NOMO-1 treated with dmso at 0.1 percent for 144 hours (cell line): ENCODE data around the gene DNAAF8.

Source experiments
- DNase-seq: peaks from one replicate; lab custom pipeline; 2025; ENCODE audit not compliant: unreplicated experiment; lab: John Stamatoyannopoulos, UW

Gene DNAAF8

DNA sequence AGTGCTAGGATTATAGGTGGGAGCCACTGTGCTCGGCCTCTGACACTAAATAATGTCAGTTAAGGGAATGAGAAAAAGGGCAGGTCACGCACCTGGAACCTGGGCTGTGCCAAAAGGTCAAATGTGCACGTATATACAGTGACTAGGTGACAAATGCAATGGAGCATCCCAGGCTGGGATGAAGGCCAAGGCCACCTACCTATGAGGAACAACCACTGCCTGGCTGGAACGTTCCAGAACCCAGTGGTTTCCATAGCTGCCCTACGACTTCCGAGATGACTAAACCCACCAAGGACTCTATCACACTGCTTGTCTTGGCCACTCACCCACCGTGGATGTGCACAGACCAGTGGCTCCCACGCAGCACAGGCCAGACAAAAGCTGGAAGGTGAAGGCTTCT is 16.6 kb downstream of the DNAAF8 start:
- no peak for DNase-seq

DNA sequence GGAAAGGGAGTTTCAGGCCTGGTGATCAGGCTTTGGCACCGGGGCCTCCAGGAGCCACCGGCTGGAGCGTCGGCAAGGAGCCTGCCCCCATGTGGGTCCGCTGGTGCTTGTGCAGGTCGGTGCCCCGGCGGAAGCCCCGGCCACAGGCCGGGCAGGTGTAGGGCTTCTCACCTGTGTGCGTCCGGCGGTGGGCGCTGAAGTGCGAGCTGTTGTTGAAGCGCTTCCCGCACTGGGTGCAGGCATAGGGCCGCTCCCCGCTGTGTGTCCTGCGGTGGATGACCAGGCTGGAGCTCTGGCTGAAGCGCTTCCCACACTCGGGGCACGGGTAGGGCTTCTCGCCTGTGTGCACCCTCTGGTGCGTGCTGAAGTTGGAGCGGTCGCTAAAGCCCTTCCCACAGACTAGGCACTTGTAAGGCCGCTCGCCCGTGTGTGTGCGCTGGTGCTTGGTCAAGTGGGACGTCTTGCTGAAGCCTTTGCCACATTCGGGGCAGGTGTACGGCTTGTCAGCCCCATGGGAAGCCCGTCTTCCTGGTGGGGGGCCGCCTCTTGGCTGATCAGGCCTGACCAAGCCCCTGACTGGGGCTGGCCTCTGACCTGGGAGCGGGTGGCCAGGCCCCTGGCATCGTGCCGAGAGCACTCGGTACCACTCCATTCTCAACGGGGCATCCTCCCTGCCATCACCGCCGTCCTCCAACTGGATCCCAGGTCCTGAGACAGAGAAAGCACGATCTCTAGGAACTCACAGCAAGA is 18.2 kb downstream of the DNAAF8 start:
- DNase-seq = no peak

DNA sequence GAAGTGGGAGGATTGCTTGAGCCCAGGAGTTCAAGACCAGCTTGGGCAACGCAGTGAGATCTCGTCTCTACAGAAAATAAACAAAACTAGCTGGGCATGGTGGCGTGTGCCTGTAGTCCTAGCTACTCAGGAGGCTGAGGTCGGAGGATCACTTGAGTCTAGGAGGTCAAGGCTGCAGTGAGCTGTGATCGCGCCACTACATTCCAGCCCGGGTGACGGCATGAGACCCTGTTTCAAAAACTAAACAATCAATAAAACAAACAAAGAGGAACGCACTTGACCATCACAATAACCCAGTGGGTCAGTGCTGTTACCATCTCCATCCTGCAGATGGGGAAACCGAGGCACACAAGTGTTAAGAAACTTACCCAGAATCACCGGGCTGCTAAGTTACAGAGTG is 18.9 kb downstream of the DNAAF8 start:
- no peak for DNase-seq

DNA sequence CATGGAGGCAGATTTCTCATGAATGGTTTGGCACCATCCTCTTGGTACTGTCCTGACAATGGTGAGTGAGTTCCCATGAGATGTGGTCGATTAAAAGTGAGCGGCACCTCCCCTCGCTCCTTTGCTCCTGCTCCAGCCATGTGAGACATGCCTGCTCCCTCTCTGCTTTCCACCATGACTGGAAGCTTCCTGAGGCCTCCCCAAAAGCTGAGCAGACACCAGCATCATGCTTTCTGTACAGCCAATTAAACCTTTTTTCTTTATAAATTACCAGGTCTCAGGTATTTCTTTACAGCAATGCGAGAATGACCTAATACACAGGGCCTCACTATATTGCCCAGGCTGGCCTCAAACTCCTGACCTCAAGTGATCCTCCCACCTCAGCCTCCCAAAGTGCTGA is 20.5 kb downstream of the DNAAF8 start:
- no peak for DNase-seq

DNA sequence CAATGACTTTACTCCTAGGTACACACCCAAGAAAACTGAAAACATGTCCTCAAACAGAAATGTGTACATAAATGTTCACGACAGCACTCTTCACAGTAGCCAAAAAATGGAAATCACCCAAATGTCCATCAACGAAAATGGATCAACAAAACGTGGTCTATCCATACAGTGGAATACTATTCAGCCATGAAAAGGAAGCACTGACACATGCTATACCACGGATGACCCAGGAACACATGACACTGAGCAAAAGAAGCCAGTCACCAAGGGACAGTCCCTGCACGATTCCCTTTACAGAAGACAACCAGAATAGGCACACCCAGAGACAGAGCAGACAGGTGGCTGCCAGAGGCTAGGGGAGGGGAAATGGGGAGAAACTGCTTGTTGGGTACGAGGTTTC is 21.4 kb downstream of the DNAAF8 start:
- no peak for DNase-seq

DNA sequence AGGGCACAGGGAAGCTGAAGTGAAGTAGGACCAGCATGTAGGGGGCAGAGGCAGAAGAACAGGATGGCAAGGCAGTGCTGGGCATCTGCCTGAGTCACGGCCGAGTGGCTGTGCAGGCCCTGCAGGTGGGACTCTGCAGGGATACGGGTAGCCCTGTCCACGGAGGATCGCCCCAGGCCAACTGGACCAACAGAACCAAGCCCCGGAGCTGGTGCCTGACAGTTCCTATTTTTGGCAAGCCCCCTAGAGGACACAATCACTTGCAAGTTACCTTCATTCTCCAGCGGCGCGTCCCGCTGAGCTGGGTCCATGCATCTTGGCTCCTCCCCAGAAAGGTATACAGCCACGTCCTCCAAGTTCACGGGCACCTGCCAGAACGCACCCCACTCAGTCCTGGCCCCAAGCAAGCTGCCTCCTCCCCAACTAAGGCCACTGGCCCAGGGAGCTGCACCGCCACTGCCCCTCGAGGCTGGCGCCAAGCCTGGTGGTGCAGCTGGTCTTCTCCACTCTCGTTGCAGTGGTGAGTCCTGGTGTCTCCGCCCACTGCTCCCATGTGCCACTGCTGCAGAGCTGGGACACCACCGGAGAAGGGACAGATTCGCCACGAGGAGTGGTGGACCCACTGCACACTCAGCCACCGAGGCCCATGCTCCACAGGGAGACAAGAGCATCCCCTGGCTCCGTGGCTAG is 26.0 kb downstream of the DNAAF8 start:
- DNase-seq = no peak

DNA sequence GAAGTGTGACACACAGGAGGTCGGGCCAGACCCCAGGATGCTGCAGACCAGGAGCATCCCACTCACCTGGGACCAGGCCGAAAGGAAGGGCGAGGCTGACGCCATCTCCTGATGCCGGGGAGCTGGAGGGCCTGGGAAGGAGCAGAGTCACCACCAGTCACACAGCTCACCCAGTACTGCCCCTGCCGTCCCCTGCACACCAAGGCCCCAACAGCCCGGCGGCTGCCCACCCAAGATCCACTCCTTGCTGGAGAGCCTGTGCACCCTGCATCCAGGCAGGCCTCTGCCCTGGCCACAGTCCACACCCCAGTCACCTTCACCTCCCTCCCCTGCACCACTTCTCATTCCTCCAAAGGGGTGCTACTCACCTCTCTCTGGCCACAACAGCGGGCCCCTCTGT is 27.9 kb downstream of the DNAAF8 start:
- no peak for DNase-seq

DNA sequence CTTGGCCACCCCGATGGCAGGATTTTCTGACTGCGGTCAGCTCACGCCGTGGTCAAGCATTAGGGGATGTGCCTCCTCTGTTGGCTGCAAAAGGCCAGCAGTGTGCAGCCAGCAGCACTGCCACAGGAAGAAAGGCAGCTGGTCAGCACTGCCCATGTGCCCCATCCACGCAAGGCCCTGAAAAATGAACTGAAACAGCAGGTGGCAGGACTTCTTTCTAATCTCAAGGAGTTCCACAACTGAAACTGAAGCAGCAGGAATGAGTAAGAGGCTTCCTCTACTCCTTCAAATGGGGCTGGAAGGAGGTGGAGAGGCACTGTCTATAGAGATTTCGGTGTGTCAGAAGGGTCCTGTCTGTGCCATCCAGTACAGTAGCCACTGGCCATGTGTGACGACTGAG is 29.5 kb downstream of the DNAAF8 start:
- DNase-seq = no peak

DNA sequence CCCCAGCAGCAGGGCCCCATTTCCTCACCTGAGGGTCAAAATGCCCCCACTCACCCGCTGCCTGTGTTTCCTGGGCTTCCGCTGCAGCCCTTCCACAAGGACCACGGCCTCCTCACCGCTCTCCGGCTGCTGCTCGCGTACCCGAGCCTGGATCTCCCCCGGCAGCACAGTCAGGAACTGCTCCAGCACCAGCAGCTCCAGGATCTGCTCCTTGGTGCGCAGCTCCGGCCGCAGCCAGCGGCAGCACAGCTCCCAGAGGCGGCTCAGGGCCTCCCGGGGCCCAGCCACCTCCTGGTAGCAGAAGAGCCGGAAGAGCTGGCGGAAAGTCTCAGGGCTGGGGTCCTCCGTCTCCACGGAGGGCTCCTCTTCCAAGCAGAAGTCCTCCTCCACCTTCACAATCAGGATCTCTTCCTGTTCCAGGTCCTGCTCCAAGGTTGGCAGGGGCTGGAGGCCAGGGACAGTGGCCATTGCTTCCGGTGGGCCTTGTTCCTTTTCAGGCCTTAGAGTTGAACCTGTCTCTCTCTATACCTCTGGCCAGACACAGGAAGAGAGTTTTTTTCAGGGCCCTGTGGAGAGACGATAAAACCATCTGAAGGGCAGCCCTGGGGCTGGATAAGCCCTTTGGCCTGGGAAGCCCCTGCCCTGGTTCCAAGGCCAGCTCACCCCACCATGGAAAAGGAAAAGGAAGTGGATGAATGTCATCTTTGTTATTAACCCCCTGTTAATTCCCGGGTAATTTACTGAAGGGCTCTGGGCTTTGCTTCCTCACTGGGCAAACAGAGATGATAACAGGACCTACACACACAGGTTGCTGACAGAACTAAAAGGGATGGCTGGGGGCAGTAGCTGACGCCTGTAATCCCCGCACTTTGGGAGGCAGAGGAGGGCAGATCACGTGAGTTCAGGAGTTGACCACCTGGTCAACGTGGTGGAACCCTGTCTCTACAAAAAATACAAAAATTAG is 31.5 kb downstream of the DNAAF8 start:
- no peak for DNase-seq

DNA sequence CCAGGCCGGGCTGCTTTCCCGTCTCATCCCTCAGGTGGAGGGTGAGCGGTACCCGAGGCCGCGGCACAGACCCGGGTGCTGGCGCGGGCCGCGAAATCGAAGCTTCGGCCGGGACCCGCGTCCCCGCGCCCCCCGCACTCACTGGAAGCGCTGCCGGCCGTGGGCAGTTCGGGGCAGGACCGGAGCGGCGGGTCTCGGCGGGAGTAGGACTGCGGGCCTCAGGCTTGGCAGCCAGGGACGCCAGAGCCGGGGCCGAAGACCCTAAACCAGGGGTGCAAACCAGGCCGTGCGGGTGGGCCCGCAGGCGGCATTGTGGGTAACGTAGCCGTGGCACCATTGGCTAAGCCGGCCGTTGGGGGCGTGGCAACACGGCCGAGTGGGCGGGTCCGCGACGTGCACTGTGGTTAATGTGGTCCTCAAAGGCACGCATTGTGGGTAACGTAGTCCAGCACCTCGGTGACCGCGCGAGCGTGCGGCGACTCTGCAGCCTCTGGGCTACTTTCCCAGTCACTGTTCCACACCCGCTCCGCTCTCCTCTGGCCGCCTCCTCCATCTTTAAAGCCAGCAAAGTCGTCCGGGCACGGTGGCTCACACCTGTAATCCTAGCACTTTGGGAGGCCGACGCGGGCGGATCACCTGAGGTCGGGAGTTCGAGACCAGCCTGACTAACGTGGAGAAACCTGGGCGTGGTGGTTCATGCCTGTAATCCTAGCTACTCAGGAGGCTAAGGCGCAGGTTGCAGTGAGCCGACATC is 32.7 kb downstream of the DNAAF8 start, which contains the start of gene ZNF500:
Gene ZNF500 (minus strand): TSS at position 288 of the 754 bp plus-strand sequence. CDS start 1,184 bp downstream, outside the sequence.
- peak; percentile 85 for DNase-seq

DNA sequence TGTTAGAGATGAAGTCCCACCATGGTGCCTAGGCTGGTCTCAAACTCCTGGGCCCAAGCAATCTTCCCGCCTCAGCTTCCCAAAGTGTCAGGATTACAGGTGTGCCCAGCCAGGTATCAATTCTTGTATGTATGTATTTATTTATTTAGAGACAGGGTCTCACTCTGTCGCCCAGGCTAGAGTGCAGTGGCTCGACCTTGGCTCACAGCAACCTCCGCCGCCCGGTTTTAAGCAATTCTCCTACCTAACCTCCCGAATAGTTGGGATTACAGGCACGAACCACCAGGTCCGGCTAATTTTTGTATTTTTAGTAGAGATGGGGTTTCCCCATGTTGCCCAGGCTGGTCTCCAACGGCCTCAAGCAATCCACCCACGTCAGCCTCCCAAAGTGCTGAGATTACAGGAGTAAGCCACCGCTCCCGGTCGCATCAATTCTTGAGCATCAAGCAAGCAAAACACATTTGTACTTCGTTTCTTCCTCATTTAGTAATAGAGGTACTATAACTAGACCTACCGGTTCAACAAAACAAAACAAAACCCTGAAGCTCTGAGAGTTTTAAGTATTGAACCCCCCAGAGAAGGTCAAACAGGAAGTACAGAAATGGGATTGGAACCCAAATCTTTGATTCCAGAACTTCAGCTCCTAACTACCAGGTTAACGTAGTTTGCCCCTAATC is 33.7 kb downstream of the DNAAF8 start:
- peak; percentile 41 for DNase-seq

DNA sequence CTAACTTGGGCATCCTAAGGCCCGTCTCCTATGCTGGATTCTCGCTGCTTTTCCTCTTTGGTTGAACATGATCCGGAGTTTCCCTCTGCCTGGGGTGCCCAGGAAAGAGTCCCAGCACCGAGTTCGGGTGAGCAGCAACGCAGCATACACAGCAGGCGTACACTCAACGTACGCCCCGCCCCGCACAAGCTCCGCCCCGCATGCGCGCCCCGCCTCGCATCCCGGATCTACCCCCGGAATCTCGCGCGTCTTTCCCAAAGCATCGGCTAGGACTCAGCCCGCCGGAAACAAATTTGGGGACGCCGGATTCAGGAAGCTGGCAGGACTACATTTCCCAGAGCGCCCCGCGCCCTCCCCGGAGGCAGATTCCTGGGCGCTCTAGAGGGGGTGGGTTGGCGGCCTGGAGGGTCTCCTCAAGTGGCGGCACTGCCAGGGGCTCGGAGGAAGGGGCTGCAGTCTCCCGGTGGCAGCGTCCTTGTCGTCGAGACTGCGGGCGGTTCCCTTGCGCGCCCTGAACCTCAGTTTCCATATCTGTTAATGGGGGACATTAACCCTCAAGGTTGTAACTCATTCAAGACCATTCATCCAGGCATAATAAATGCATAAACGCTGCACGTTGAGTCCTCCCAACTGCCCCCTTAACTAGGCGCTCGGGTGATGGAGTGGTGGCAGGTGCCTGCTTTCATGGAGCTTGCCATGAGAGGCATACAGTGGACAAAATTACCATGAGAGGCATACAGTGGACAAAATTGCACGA is 34.4 kb downstream of the DNAAF8 start:
- DNase-seq = peak; percentile 75

DNA sequence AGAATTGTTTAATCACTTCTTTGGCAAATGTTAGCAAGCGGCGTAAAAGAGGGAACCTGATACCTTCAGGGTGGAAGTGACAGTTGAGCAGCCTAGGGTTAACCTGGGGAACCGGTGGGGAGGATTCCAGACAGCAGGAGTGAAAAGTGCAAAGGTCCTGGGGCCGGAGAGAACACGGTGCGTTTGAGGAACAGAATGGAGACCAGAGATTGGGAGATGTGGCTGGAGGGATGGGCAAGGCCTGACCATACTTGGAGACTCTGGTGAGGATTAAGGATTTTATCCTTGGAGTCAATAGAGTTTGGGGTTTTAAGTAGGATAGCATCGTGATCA is 34.9 kb downstream of the DNAAF8 start:
- no peak for DNase-seq

DNA sequence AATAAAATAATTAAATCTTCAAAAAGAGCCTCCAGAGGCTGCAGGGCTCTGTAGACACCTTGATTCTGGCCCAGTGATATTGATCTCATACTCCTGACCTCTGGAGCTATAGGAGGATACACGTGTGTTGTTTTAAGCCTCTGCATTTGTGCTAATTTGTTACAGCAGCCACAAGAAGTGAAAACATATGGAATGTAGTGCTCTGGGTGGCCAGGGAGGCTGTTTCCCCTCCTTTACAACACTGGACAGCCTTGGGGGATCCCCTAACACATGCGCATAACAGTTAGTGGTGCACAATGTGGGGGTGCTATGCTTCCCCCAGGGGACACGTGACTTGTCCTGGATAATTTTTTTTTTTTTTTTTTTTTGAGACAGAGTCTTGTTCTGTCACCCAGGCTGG is 37.3 kb downstream of the DNAAF8 start:
- no peak for DNase-seq

DNA sequence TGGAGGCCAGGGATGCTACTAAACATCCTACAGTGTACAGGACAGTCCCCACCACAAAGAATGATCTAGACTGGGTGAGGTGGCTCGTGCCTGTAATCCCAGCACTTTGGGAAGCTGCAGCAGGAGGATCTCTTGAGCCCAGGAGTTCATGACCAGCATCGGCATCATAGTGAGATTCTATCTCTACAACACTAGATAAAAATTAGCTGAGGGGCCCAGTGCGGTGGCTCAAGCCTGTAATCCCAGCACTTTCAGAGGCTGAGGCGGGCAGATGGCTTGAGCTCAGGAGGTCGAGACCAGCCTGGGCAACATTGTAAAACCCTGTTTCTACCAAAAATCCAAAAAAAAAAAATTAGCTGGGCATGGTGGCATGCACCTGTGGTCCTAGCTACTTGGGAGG is 38.0 kb downstream of the DNAAF8 start:
- no peak for DNase-seq

DNA sequence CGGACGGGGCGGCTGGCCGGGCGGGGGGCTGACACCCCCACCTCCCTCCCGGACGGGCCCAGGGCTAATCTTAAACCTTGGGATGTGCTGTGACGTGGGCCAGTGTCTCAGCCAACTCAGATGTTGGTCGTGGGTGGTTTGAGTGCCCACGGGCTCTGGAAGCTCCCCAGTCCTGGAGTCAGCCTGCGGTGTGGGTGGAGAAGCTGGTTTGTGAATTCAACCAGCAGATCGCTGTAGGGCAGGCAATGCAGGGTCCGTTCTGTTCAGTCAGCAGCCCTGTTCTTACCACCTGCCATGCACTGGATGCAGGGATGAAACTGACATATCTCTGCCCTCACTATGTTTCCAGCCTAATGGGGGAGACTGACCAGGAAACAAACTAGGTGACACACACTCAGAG is 40.7 kb downstream of the DNAAF8 start:
- DNase-seq = no peak

DNA sequence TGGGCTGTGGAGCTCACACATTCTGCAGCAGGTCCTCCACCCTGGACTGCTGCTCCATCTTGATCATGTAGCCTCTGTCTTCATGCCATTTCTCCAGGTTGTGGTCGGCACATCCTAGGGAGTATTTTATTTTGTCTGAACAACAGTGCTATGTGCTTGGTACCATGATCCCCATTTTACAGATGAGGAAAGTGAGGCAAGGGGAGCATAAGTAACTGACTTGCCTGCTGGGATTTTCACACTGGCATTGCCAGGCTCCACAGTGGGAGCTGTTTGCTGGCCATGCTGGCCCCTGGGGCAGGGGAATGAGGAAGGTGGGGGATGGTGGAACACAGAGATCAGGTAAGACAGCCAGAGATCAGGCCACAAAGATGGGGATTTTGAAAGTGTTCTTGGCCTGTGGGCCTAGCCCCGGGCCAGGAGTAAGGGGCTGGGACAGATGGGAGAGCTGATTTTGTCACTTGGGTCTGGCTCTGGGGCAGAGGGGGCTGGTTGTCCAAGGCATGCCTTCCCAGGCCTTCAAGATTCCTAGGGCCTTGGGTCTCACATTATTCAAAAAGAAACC is 41.9 kb downstream of the DNAAF8 start:
- DNase-seq = no peak

DNA sequence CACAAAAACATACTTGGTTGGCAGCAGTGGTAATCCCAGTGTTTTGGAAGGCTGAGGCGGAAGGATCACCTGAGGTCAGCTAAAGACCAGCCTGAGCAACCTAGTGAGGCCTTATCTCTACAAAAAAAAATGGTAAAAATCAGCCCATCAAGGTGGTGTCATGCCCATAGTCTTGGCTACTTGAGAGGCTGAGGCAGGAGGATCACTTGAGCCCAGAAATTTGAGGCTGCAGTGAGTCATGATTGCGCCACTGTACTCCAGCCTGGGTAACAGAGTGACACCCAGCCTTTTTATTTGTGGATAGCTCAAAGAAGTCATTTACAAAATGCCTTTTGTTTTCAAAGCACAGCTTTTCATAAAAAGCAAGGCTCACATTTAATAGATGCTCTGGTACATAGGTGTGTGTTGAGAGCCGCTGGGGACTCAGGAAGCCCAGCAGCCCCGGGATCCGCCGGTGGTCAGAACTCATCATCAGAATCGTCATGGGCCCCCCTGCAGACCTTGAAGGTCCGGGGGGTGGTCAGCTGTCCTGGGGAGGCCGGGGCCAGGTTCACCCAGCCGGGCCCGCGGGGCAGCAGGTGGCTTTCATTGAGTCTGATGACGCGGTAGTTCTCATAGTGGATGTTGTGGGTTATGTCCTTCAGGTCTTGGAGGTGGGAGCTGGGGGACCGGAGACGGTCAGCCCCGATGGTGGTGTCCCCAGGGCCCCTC is 43.2 kb downstream of the DNAAF8 start:
- no peak for DNase-seq

DNA sequence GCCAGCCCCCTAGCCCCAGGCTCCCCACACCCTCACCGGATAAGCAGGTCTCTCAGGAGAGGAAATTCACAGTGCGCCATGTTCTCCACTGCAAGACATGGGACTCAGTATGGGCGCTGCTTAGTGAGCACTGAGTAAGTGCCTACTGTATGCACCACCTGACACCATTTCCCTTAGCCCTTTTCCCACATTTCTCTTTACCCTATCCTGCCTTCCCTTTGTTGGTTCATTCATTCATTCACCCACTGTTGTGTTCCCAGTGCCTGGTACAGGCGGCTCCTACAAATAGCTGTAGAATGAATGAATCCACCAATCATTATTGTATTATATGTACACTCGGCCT is 43.7 kb downstream of the DNAAF8 start:
- DNase-seq = no peak
